Eye (tissue), 1 donor: ENCODE measurements around the gene ZDHHC11B.
"Not testable (repeated sequence)": the region's sequence is repeated elsewhere in the genome, so short reads cannot be mapped to it uniquely, and the experiment has no call there.

Source experiments
- DNase-seq: peaks from one replicate; pipeline ENCODE4 v3.0.0-alpha.2; 2015

Gene ZDHHC11B

GRCh38 chr5:751992-752391, 32.5 kb downstream of the ZDHHC11B start:
- DNase-seq = not testable (repeated sequence)

GRCh38 chr5:751496-751895, 33.0 kb downstream of the ZDHHC11B start:
- DNase-seq = no peak

- DNase-seq = not testable (repeated sequence)
Measured at GRCh38 chr5:750226-750625, 34.3 kb downstream of the ZDHHC11B start.

- DNase-seq = no peak
Measured at GRCh38 chr5:749101-749670, 35.3 kb downstream of the ZDHHC11B start.

DNA sequence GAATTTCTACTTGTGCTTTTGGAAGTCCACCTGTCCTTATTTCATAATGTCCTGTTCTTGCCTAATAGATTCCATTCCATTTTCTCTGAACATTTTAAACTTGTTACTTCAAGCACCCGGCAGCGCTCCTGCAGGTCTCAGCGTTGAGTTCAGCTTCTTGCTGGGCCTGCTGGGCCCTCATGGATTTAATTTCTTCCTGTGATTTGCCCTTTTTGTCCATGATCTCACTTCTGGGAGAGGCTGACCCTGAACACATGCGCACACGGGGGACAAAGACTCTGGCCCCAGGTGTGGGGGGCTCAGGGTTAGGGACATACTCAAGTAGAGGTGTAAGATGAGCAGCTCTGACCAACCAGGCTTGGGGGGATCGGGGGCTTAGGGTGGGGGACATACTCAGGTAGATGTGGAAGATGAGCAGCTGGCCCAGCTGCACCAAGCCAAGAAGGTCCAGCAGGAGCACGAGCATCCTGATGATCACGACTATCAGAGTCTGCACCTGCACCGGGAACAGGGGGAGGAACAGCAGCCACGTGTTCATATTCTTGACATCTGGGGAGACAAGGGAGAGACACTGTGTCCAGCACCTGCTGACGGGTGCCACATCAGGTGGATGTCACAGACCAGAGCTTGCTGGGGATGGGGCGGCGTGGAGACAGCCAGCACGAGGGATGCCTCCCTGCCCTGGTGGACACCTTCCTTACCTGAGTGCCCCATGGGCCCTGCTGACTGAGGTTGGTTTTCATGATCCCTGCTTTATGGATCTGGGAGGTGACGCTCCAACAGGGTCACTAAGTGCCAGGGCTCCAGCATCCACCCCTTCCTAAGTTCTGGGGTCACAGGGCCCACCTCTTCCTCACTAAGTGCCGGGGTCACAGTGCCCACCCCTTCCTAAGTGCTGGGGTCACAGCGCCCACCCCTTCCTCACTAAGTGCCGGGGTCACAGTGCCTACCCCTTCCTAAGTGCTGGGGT, 36.2 kb downstream of the ZDHHC11B start:
- DNase-seq = not testable (repeated sequence)

DNA sequence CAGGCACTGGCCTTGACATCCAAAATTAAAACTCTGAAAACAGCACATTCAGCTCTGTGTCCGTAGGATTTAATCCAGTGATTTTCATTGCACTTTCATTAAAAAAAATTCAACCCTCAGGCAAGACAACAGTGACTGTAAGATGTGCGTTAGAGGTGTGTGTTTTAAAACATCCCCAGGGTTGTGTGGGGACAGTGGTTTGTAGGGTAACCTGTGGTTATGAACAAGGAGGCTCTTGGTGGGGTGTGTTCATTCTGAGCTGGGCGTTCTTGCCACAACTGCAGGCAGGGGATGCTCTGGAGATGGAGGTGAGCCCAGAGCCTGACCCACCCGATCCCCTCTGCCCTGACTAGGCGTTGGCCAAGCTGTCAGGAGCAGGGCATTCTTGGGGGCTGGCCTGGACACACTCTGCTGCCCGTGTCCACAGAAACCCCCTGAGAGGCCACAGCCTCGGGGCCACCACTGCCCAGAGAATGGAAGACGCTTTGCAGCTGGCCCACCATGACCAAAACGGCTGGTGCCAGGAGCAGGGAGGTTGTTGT, 37.2 kb downstream of the ZDHHC11B start:
- DNase-seq = not testable (repeated sequence)

DNA sequence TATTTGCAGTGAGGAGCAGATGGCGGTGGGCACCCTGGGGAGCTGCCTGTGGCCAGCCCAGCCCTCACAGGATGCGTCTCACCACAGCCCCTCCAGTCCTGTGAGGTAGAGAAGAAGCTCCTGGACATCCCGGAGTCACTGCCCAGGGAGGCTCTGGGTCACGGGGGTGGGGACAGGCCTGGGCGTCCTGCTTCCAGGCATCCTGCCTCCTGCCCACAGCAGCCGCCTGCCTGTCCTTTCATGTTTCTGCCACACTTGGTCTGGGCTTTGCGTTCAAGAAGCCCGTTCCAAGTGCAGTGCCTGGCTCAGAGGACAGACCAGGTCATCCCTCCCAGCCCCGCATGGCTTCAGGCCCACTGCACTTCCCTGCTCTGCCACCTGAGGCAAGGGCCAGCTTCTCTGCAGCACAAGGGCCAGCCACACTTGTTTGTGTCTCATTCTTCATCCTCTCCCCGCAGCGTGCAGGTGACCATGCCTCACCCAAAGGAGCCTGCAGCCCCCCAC, 38.2 kb downstream of the ZDHHC11B start:
- DNase-seq = no peak

DNA sequence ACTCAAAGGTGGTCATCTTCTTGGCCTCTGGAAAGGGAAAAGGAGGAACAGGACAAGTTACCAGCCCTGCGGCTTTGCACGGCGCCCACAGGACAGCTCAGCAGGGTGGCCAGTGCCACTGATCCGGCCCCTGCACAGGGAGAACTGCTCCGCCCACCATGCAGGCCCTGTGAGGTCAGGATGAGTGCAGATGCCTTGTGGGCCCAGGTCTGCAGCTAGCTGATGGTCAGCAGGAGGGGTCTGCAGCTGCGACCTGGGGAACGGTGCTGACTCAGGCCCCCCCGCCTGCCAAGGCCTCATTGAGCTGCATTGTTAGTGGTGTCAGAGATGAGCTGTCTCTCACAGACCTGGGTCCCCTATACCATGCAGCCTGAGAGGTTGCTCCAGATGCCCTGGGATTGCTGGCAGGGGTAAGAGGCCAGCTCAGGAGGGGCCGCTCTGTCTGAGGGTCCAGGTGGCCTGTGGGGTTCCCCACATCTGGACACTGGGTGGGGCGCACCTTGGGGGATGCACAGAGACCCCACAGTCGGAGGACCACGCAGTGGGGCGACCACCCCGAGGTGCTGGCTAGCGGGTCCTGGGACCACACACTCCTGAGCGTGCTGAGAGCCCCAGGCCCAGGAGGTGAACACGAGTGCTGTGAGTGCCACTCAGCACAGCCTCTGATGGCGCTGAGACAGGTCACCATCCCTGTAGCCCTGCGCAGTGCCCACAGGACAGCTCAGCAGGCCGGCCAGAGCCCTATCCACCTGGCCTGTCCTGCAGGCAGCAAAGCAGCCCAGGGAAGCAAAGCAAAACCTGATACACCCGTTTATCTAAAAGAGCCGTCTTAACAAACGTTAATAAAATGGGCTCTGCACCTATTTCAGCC, 39.0 kb downstream of the ZDHHC11B start:
- DNase-seq = not testable (repeated sequence)

- DNase-seq = not testable (repeated sequence)
Measured at GRCh38 chr5:743696-744404, 40.7 kb downstream of the ZDHHC11B start.

- not testable (repeated sequence) for DNase-seq
Measured at GRCh38 chr5:742276-742675, 42.3 kb downstream of the ZDHHC11B start.

DNA sequence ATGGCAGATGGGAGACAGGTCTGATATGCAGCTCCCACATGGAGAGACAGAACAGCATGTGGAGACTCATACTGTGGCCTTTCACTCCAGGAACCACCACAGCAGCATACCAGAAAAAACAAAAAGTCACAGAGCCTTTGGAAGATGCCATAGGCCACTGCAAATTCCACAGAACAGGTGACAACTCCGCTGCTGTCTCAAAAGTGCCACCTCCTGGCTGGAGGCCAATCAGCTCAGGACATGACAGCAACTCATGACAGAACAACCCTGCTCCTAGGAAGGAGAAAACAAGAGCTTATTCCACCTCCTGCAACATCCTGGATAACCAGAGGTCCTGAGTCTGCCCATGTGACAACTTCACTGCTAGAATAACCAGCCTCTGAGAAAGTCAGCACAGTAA, 50.4 kb downstream of the ZDHHC11B start:
- DNase-seq = not testable (repeated sequence)

DNA sequence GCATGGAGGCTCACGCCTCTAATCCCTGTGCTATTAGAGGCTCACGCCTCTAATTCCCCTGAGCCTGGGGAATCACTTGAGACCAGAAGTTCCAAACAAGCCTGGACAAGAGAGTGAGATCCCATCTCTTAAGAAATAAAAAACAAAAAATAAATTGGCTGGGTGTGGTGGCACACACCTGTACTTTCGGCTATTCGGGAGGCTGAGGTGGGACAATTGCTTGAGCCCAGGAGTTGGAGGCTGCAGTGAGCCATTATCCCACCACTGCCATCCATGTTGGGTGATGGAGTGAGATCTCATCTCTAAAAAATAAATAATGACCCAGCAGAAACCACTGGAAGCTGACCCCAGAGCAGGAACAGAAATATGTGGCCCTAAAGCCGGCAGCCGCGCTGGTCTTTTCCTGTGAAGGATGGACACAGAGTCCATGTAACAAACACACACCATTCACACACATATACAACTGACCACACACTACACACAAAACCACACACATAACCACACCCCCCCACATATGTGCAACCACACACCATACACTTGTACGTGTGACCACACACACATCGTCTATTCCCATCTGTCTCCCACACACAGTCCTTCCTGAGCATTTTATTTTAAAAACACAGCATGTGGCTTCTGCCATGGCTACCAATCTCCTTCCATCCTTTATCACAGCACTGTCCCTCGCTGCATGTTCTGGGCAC, 51.6 kb downstream of the ZDHHC11B start:
- DNase-seq = not testable (repeated sequence)

- not testable (repeated sequence) for DNase-seq
Measured at GRCh38 chr5:729225-729624, 55.3 kb downstream of the ZDHHC11B start.

DNA sequence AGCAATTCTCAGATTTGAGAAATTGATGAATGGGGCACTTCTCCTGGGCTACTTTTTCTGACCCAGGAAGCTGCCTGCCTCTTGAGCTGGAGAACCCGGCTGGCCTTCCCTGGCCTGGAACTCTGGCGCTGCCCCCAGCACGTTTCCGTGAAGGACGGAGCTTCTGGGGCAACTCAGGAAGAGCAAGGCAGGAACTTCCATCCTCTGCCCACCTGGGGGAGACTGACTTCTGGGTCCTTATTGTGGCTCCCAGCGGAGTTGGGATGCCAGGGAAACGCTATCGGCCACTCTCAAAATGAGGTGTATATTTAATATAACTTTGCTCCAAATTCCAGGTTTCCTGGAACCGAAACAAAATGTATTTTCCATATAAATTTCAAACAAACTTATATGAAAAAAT, 57.4 kb downstream of the ZDHHC11B start:
- not testable (repeated sequence) for DNase-seq

DNA sequence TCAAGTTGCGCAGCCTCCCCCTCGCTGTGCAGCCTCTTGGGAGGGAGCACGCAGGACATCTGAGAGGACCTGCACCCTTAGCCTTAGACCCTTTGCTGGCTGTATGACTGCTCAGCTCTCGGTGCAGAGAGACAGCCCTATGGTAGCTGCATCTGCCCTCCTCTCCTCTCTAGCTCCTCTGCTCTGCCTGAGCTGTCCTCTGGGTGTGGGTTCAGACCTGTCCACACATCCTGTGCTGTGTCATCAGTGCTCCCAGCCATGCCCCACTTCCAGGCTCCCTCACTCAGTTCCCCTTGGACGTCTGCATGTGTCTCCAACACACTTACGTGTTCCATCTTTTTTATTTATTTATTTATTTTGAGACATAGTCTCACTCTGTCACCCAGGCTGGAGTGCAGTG, 60.7 kb downstream of the ZDHHC11B start:
- not testable (repeated sequence) for DNase-seq

DNA sequence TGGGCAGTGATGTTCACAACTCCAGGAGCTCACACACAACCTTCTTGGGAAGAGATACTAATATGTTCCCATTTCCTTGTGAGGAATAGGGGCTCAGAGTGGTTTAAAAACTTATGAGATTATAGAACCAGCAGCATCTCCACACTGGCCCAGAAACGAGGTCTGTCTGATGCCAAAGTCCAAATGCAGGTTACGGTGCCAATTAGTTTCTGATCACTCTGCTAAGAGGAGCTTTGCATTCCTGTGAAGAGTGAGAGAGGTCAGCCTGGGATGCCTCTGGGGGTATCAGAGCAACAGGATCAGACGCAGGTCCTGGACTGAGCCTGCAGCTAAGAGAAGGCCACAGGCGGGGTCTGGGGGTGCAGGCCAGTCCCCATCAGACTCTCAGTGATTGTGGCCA, 61.2 kb downstream of the ZDHHC11B start:
- not testable (repeated sequence) for DNase-seq

- not testable (repeated sequence) for DNase-seq
Measured at GRCh38 chr5:719379-719778, 65.2 kb downstream of the ZDHHC11B start.

- no peak for DNase-seq
Measured at GRCh38 chr5:717143-717542, 67.4 kb downstream of the ZDHHC11B start.

- DNase-seq = not testable (repeated sequence)
Measured at GRCh38 chr5:716740-717139, 67.8 kb downstream of the ZDHHC11B start.

GRCh38 chr5:715636-716035, 68.9 kb downstream of the ZDHHC11B start:
- DNase-seq = not testable (repeated sequence)
